Calu3 (cell line): ENCODE results near the gene ADAMTS4. TPM values are rescaled to one million over a fixed set of nuclear protein-coding genes. Genes with fewer than 3 reads are reported as not detected.
A peak's percentile ranks its signal among the peaks of the same experiment; 100 is the strongest.
"Not testable (repeated sequence)": the region's sequence is repeated elsewhere in the genome, so short reads cannot be mapped to it uniquely, and the experiment has no call there.

Experiments
- BruUV-seq: library from RNA; stranded (reverse); fragments of 400-500 nt; replicated peaks from 2 replicates; lab custom pipeline; 2021; lab: Mats Ljungman, UMichigan
- CTCF ChIA-PET: fragments of 300-600 bp; sonication (Branson Sonifier 250); formaldehyde crosslinking; loops from one replicate; lab custom pipeline; 2022; ENCODE audit warnings: antibody characterized with exemption; lab: Charles Lee
- DNase-seq: peaks from one replicate; pipeline ENCODE4 v3.0.0; 2022
- H3K27ac Mint-ChIP-seq: one replicate; pipeline ENCODE4 v1.8.0; 2022; ENCODE audit warnings: mixed read lengths; ENCODE audit not compliant: unreplicated experiment
- H3K27me3 Mint-ChIP-seq: one replicate; pipeline ENCODE4 v1.8.0; 2022; ENCODE audit warnings: mixed read lengths; ENCODE audit not compliant: unreplicated experiment
- H3K36me3 Mint-ChIP-seq: one replicate; pipeline ENCODE4 v1.8.0; 2022; ENCODE audit warnings: mild to moderate bottlenecking, moderate library complexity, mixed read lengths; ENCODE audit not compliant: insufficient read depth, unreplicated experiment
- H3K4me1 Mint-ChIP-seq: one replicate; pipeline ENCODE4 v1.8.0; 2022; ENCODE audit warnings: mild to moderate bottlenecking, low read depth, mixed read lengths; ENCODE audit not compliant: unreplicated experiment
- H3K4me3 Mint-ChIP-seq: one replicate; pipeline ENCODE4 v1.8.0; 2022; ENCODE audit warnings: mild to moderate bottlenecking, low read depth, moderate library complexity, mixed read lengths; ENCODE audit not compliant: unreplicated experiment
- H3K9me3 Mint-ChIP-seq: one replicate; pipeline ENCODE4 v1.8.0; 2022; ENCODE audit warnings: low read depth, mixed read lengths; ENCODE audit not compliant: unreplicated experiment
- intact Hi-C: fragments of 100-400 bp; cut with micrococcal nuclease; formaldehyde crosslinking; loops from one replicate; pipeline ENCODE4 v1.10.0; 2022; ENCODE audit not compliant: unreplicated experiment
- total RNA-seq: library from RNA; stranded (reverse); gene quantifications from 2 replicates; pipeline ENCODE4 v1.2.3, GENCODE V29; 2022
- TF ChIP-seq, protein P1 (sequence below): fragments of 200-600 bp; IDR thresholded peaks from one replicate; pipeline ENCODE4 v1.8.0; 2022; ENCODE audit warnings: antibody characterized with exemption; ENCODE audit not compliant: unreplicated experiment

ADAMTS4 gene
- total RNA-seq, 1 experiment from 2014 or later = not detected

DNA sequence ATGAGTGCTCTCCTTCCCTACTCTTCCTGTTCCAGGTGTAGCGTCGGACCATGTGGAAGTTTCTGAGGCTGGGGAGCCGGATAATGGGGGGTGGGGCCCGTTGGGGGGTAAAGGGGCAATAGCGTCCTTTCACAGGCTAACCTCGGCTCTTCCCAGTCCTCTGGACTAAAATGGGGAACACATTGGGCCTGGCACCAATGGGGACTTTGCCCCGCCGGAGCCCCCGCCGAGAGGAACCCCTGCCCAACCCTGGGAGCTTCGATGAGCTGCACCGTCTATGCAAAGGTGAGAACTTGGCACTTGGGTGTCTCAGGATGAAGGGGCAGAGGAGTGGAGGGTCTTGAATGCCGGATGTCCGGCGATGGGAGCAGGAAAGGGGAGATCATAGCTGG is 27.5 kb upstream of the ADAMTS4 start:
- H3K9me3 Mint-ChIP-seq = no peaks in the 10 kb centered on the region
- CTCF ChIA-PET = interaction anchor here (0.6 to 3.0 kb wide), 14 partner anchors 15 to 1124 kb away, joined by 3 to 26 read pairs (median 5); partner anchors contain the start of genes NDUFS2 and PPOX
- peak overlapping the region; percentile 76 for H3K27ac Mint-ChIP-seq
- peaks cover 26% of the 10 kb centered on the region for H3K27me3 Mint-ChIP-seq
- H3K36me3 Mint-ChIP-seq = peaks cover 15% of the 10 kb centered on the region
- intact Hi-C loops = no loop called here
- H3K4me3 Mint-ChIP-seq = peak overlapping the region; percentile 86
- no peak for DNase-seq
- H3K4me1 Mint-ChIP-seq = peaks cover 26% of the 10 kb centered on the region
- TF ChIP-seq, protein P1, sequence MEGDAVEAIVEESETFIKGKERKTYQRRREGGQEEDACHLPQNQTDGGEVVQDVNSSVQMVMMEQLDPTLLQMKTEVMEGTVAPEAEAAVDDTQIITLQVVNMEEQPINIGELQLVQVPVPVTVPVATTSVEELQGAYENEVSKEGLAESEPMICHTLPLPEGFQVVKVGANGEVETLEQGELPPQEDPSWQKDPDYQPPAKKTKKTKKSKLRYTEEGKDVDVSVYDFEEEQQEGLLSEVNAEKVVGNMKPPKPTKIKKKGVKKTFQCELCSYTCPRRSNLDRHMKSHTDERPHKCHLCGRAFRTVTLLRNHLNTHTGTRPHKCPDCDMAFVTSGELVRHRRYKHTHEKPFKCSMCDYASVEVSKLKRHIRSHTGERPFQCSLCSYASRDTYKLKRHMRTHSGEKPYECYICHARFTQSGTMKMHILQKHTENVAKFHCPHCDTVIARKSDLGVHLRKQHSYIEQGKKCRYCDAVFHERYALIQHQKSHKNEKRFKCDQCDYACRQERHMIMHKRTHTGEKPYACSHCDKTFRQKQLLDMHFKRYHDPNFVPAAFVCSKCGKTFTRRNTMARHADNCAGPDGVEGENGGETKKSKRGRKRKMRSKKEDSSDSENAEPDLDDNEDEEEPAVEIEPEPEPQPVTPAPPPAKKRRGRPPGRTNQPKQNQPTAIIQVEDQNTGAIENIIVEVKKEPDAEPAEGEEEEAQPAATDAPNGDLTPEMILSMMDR = no peak
- no TSS peak for BruUV-seq

DNA sequence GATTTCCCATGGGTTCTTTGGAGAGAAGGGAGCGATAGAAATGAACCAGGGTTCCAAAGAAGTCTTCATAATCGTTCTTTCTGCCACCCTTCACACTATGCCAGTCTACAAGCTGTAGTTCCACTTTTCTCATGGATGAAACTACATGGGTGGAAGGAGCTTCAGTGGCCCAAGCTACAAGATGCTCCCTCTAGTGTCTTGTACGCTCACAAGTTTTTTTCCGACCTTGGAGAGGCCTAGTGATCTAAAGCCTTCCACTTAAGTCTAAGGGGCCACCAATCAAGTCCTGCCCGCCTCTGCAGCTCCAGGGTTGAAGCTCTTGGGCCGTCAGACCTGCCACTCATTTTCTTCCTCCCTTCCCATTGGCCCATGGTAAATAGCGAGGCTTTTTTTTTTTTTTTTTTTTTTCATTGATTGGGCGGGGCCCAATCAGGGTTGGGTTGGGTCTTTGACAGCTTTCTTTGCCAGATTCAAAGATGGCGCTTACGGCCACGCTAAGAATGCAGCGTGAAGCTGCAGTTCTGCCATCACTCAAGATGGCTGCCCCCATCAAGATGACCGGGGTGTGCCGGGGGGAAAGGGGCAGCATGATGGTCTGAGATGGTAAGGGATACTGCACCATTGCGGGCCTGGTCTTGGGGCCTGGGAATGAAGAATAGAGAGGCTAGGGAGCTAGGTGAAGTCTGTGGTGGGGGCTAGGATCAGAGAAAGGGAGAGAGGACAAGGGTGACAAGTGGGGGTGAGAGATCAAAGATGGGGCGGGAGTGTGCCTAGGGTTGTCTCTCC is 26.9 kb upstream of the ADAMTS4 start, which contains the start of gene TOMM40L:
Gene TOMM40L, plus strand, starts transcription at position 527 of the 786 bp plus-strand sequence. CDS start 430 bp downstream, outside the sequence.
- CTCF ChIA-PET = interaction anchor here (0.5 to 3.0 kb wide), 23 partner anchors 10 to 1124 kb away, joined by 3 to 26 read pairs (median 4); partner anchors contain the start of genes NDUFS2 and PPOX
- intact Hi-C loops = no loop called here

DNA sequence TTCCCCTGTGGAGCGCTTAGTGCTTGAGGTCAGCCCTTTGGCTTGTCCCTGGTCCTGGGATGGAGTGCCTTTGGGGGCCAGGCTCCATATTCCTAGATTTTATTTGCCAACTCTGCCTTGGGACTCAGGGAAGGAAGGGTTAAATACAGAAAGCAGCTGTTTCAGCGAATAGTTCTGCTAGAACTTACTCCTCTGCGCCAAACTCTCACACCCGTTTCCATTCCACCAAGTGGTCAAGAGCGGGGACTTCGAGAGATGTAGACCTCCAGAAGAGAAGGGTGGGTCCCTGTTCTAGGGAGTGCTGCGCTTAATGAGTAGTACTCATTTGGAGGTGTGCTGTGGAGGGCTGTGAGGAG is 26.3 kb upstream of the ADAMTS4 start:
- Mint-ChIP-seq H3K27me3 (peaks cover 26% of the 10 kb centered on the region), H3K4me1 (peaks cover 26% of the 10 kb centered on the region), H3K27ac (no peak overlapping the region), H3K4me3 (no peak overlapping the region), H3K9me3 (no peaks in the 10 kb centered on the region), H3K36me3 (peaks cover 15% of the 10 kb centered on the region)
- intact Hi-C loops = no loop called here
- DNase-seq = no peak
- CTCF ChIA-PET = interaction anchor here (0.6 to 3.0 kb wide), 16 partner anchors 9 to 215 kb away, joined by 3 to 26 read pairs (median 4); partner anchors contain the start of genes NDUFS2 and PPOX
- TF ChIP-seq, protein P1 = no peak
- no TSS peak for BruUV-seq

More for the DNA sequence above, 26.9 kb upstream of the ADAMTS4 start, which contains the start of gene TOMM40L:
- DNase-seq = peak; percentile 91
- Mint-ChIP-seq H3K9me3 (no peaks in the 10 kb centered on the region), H3K27me3 (peaks cover 26% of the 10 kb centered on the region), H3K36me3 (peaks cover 15% of the 10 kb centered on the region), H3K4me3 (peak within 1 kb of the TSS; percentile 86), H3K4me1 (peaks cover 26% of the 10 kb centered on the region), H3K27ac (peak within 1 kb of the TSS; percentile 76)
- BruUV-seq = no TSS peak
- TF ChIP-seq, protein P1 = peak; percentile 38

DNA sequence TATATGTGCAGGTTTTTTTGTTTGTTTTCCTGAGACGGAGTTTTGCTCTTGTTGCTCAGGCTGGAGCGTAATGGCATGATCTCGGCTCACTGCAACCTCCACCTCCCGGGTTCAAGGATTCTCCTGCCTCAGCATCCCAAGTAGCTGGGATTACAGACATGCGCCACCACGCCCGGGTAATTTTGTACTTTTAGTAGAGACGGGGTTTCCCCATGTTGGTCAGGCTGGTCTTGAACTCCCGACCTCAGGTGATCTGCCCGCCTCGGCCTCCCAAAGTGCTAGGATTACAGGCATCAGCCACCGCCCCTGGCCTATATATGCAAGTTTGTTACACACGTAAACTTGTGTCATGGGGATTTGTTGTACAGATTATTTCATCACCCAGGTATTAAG is 25.8 kb upstream of the ADAMTS4 start:
- DNase-seq, BruUV-seq, intact Hi-C loops, H3K9me3 Mint-ChIP-seq, H3K4me3 Mint-ChIP-seq, H3K27ac Mint-ChIP-seq: not testable (repeated sequence)
- Mint-ChIP-seq H3K4me1 (peaks cover 26% of the 10 kb centered on the region), H3K27me3 (peaks cover 27% of the 10 kb centered on the region), H3K36me3 (peaks cover 15% of the 10 kb centered on the region)
- CTCF ChIA-PET = interaction anchor here (1.8 kb wide), 1 partner anchor 162 kb away, joined by 3 read pairs; no protein-coding TSS in a partner anchor
